Measurements from ENCODE around the gene NAA38. TPM values are rescaled to one million over a fixed set of nuclear protein-coding genes. Genes with fewer than 3 reads are reported as not detected.

The NAA38 gene
- total RNA-seq, 1 experiment from 2014 or later = 103 TPM

GRCh38 chr17:7885367-7886226 is 28.2 kb upstream of the NAA38 start:
- CTCF ChIA-PET = interaction anchor here (0.8 to 1.0 kb wide), 3 partner anchors 19 to 29 kb away, joined by 3 read pairs; partner anchors contain the start of gene NAA38
- Histone ChIP-seq H3K79me2 (ENCODE audit: insufficient read depth, low read length) (peaks cover 33% of the 10 kb centered on the region), H2AFZ (ENCODE audit: low read depth, low read length, poor library complexity, severe bottlenecking) (no peak overlapping the region)

More at GRCh38 chr17:7885367-7886226, 28.2 kb upstream of the NAA38 start:
- ATAC-seq (peak; percentile 28), DNase-seq (ENCODE audit: low read depth, low spot score) (no peak)
- Histone ChIP-seq H3K4me1 (ENCODE audit: control insufficient read depth in 1 of 2, insufficient read depth in 2 of 2, low read length in 2 of 2) (peaks cover 39 to 53% of the 10 kb centered on the region in 2 experiments), H3K9me2 (ENCODE audit: insufficient read depth) (no peaks in the 10 kb centered on the region), H3K4me2 (ENCODE audit: low read length) (peak overlapping the region; percentile 99), H3K36me3 (ENCODE audit: control insufficient read depth in 1 of 2, insufficient read depth in 2 of 2, low read length in 2 of 2) (peaks cover 3 to 8% of the 10 kb centered on the region in 2 experiments; a peak in 2 of 4 replicates), H4K20me1 (ENCODE audit: insufficient read depth) (no peaks in the 10 kb centered on the region), H3K27me3 (ENCODE audit: insufficient read depth, low read length) (no peaks in the 10 kb centered on the region), H3K9ac (ENCODE audit: low read length) (peak overlapping the region; percentile 86), H3K27ac (ENCODE audit: low read depth, low read length) (peak overlapping the region; percentile 97), H3K9me3 (ENCODE audit: control insufficient read depth in 1 of 2, insufficient read depth in 1 of 2, low read depth in 1 of 2, low read length in 2 of 2) (no peaks in the 10 kb centered on the region), H3K4me3 (replicated peaks in 1 of 2; ENCODE audit: low read depth in 1 of 2, low read length in 2 of 2) (peak overlapping the region; percentile 56 to 82)
- ChIA-PET POLR2A (no interaction called here), RAD21 (ENCODE audit: low non-redundant PET in 1 of 2, low total read pairs in 2 of 2, uncharacterized antibody in 2 of 2, unreplicated experiment in 2 of 2) (interaction anchor here in 1 of 2 experiments (0.5 kb wide), 1 partner anchor 46 kb away, joined by 3 read pairs; the partner anchor contains the start of gene TRAPPC1)
- intact Hi-C loops (cut with micrococcal nuclease) = loop anchor here (2.0 kb wide), 1 partner anchor 51 kb away; the partner anchor contains the start of gene KDM6B
- no TSS peak for BruUV-seq (replicated peaks)
- TF ChIP-seq EZH2 (IDR thresholded peaks at IDR 0.05) (no peak), ZBTB33 (IDR thresholded peaks at IDR 0.05; ENCODE audit: extremely low read depth, insufficient replicate concordance, low read length) (no peak), SIN3A (IDR thresholded peaks at IDR 0.05; ENCODE audit: low read depth) (no peak; the same call in 1 of the 2 replicates), MAX (IDR thresholded peaks at IDR 0.05) (peak; percentile 31; the same call in 1 of the 2 replicates), CEBPB (IDR thresholded peaks at IDR 0.05; ENCODE audit: low read depth) (no peak), TCF7L2 (IDR thresholded peaks at IDR 0.05; ENCODE audit: borderline replicate concordance, extremely low read depth, insufficient read depth, insufficient read length) (peak; percentile 54), SRF (IDR thresholded peaks at IDR 0.05; ENCODE audit: low read depth) (no peak), ZFX (IDR thresholded peaks at IDR 0.05) (peak; percentile 30; the same call in 1 of the 2 replicates)

Measured in HCT116 (cell line).